Measurements from ENCODE around the gene ARSD.

ARSD gene

DNA sequence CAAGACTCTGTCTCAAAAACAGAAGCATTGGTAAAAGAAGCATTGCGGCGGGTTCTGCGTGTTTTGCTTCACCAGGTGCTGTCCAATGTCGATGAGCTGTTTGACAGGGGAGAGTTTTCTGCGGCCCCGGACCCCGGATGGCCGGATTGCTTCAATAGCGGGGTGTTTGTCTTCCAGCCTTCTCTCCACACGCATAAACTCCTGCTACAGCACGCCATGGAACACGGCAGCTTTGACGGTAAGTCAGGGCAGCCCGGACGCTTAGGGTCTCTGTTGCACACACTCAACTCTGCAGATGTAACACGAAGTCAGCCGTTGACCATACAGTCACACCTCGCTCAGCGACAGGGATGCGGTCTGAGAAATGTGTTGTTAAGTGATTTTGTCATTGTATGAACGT, 74.2 kb downstream of the ARSD start:
- no peak for DNase-seq (ENCODE audit: low read depth in 2 of 2)

Measured in stimulated activated CD4-positive, alpha-beta T cell treated with anti-CD3 and anti-CD28 coated beads, Interleukin-1b, Interleukin-23, amount 100 ng/mL, for 1 hour (primary cell).